GM12874 (cell line): ENCODE measurements around the gene IL20RB.
A peak's percentile ranks its signal among the peaks of the same experiment; 100 is the strongest.

ENCODE experiments used
- TF ChIP-seq, protein P1 (sequence below): IDR thresholded peaks from 2 replicates; pipeline ENCODE4 v1.5.1; 2011; ENCODE audit warnings: low read depth, mild to moderate bottlenecking, control low read depth, low read length, moderate library complexity; ENCODE audit not compliant: insufficient read depth

IL20RB gene

DNA sequence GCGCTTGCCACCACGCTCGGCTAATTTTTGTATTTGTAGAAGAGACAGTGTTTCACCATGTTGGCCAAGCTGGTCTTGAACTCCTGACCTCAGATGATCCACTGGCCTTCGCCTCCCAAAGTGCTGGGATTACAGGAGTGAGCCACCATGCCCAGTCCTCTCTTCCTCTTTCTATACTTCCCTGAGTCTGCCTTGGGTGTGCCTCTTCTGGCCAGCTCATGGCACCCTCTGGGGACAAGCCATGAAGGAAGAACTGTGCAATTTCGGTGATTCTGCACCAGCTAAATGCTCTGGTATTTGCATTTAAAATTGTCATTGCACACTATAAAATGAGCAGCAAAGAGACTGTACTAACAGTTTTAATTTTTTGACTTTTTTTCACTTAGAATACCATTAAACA is 66.6 kb downstream of the IL20RB start:
- TF ChIP-seq, protein P1, sequence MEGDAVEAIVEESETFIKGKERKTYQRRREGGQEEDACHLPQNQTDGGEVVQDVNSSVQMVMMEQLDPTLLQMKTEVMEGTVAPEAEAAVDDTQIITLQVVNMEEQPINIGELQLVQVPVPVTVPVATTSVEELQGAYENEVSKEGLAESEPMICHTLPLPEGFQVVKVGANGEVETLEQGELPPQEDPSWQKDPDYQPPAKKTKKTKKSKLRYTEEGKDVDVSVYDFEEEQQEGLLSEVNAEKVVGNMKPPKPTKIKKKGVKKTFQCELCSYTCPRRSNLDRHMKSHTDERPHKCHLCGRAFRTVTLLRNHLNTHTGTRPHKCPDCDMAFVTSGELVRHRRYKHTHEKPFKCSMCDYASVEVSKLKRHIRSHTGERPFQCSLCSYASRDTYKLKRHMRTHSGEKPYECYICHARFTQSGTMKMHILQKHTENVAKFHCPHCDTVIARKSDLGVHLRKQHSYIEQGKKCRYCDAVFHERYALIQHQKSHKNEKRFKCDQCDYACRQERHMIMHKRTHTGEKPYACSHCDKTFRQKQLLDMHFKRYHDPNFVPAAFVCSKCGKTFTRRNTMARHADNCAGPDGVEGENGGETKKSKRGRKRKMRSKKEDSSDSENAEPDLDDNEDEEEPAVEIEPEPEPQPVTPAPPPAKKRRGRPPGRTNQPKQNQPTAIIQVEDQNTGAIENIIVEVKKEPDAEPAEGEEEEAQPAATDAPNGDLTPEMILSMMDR: no peak

DNA sequence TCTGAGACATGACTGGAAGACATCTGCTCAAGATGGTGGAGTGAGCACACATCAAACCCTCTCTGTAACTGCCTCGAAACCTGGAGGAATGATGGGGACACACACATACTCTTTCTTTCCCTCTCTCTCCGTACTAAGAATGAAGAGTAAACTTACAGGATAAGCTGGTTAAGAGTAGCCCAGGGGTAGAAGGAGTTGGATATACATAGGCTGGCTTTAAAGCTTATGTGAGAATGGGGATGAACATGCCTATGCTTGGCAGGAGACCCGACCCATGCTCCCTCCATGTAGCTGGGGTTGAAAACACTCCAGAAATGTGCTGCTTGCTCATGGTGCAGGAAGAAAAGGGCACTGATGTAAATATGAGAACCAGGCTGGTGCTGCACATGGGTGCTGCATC is 68.9 kb downstream of the IL20RB start:
- TF ChIP-seq, protein P1: no peak

DNA sequence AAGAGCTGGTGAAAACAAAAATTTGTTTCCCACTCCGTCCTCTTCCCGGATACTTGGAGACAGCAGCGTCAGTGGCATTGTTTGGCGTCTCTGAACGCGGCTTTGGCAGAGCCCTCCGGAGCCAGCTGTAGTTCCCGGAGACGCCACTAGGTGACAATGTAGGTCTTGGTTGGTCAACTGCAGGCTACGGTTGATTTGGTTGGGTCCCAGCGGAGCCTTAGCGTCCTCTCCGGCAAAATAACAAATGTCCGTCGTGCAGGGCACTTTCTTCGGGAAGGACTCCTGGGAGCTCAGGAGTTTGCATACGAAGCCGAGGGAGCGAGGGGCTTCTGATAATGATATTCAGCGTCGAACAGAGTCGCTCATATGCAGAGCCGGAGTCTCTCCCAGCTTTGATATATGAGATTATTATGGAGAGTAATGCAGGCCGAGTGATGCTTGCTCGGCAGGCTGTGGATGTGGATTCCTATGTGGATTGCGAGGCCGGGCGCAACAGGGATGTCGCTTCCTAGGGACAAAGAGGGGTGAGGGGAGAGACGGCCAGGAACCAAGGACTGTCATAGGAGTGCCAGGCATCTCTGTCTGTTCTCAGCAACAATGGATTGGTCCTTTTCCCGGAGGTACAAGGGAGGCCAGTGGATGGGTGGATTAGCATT is 74.8 kb downstream of the IL20RB start:
- TF ChIP-seq, protein P1: peak; percentile 97

DNA sequence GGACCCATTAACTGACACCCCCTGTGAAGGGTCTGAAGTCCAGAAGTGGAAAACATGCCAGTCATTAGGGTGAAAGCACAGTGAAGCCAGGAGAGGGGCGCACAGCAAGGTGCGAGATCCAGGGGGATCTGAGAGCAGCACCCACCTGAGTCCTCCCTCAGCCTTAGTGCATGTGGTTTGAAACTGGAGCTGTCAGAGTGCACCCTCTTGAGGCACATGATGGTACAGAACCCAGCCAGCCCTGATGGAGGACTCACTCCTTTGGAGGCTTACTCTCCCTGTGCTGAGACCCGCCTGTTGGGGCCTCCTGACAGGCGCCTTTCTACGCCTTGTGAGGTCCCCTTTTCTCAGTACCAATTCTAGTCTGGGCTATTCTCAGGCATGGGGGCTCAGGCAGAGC is 77.8 kb downstream of the IL20RB start:
- TF ChIP-seq, protein P1: peak; percentile 52

DNA sequence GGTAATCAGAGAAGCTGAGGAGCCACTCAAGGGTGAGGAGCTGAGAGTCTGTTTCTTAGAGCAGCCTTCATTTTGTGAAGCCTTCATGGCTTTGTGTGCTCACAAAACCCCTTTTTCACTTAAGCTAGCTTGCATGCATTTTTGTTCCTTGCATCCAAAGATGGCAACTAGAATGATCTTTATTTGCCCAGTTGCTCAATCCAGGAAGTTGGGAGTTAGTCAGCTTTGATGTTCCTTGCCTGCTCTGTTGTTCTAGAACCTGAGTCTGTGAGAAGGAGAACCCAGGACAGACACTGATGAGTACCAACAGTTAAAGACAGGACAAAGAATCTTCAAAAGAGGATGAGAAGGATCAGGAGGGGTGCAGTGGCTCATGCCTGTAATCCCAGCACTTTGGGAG is 81.8 kb downstream of the IL20RB start:
- TF ChIP-seq, protein P1: no peak

DNA sequence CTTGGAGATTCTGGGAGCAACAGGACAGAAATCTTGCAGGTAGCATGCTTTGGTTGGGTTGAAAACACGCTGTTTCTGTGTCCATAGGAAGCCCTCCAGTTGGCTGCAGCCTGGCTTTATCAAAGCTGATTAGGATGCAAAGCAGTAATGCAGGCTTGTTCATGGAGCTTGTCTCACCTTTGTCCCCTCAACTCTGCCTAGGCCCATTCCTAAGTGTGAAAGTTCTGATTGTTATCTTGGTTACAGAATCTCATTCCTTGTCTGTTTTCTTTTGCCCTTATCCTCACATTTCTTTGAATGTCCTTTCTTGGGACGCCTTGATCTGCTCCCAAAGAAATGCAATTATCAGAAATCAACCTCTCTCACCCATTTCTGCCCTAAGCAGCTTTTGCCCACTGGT is 83.5 kb downstream of the IL20RB start:
- TF ChIP-seq, protein P1: no peak

DNA sequence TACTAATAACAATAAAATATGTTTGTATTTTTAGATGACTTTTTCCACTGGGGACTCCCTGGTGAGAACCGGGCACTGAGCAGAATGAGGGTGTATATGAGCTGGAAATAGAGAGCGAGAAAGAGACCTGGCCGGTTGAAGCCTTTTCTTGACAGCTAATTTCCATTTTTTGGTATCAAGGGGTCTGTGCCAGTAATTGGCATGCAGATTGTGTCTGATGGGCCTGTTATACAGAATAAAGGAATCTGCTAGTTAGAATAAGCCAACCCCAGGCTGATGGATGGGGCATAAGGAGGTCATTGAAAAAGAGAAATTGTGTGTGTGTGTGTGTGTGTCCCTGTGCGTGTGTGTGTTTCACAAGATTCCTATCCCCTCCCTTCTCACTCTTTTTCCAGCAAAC is 83.9 kb downstream of the IL20RB start:
- TF ChIP-seq, protein P1: no peak

DNA sequence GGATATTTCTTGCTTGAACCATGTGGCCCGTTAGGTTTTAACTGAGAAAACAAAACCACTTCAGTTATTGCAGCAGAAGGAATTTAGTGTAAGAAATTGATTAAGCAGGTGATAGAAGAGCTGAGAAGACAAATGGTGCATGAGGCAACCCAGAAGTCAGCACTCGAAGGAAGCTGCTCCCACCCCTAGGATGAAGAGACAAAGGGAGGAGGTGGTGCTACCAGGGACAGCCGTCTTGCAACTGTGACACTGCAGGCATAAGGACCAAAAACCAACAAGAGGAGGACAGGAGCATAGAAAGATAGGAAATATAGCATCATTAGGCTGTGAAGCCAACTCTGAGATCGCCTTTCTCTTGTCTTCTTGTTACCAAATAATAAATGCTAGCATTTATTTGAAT is 89.0 kb downstream of the IL20RB start:
- TF ChIP-seq, protein P1: no peak
